Suprapubic skin (tissue), 3 donors: ENCODE results near the gene KRTAP4-11.

Source experiments
- EP300 ChIP-seq: sonication (generic); formaldehyde crosslinking; IDR thresholded peaks from one replicate; pipeline ENCODE4 v1.6.1; 2017; ENCODE audit warnings: antibody characterized with exemption
- POLR2A ChIP-seq, 2 donors: fragments of 450-650 bp; IDR thresholded peaks; one replicate each; pipeline ENCODE4 v1.6.1; 2017; ENCODE audit warnings: antibody characterized with exemption in 2 of 2, mild to moderate bottlenecking in 2 of 2, moderate library complexity in 2 of 2
- TF ChIP-seq, protein P1 (sequence below), 2 donors: fragments of 200-600 bp in 1 of 2; fragments of 450-650 bp in 1 of 2; sonication (generic) in 1 of 2; IDR thresholded peaks; one replicate each; pipeline ENCODE4 v1.5.1; 2016 to 2019; ENCODE audit warnings: antibody characterized with exemption in 2 of 2, mild to moderate bottlenecking in 1 of 2, moderate library complexity in 1 of 2

DNA sequence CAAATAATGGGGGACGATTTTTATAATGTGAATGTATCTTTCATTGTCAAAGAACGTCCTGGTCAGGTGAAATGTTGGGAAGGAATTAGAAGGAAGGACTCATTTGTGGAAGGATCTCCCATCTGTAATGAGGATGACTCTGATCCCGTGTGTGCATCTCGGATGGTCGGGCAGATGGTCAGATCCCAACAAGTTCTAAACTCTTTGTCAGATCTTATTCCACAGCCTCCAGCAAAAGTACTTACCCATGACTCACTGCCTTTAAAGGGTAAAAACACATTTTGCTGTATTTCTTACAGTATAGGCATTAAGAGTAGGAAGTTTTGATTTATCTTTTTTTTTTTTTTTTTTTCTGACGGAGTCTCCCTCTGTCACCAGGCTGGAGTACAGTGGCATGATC is 19.7 kb downstream of the KRTAP4-11 start:
- TF ChIP-seq, protein P1, sequence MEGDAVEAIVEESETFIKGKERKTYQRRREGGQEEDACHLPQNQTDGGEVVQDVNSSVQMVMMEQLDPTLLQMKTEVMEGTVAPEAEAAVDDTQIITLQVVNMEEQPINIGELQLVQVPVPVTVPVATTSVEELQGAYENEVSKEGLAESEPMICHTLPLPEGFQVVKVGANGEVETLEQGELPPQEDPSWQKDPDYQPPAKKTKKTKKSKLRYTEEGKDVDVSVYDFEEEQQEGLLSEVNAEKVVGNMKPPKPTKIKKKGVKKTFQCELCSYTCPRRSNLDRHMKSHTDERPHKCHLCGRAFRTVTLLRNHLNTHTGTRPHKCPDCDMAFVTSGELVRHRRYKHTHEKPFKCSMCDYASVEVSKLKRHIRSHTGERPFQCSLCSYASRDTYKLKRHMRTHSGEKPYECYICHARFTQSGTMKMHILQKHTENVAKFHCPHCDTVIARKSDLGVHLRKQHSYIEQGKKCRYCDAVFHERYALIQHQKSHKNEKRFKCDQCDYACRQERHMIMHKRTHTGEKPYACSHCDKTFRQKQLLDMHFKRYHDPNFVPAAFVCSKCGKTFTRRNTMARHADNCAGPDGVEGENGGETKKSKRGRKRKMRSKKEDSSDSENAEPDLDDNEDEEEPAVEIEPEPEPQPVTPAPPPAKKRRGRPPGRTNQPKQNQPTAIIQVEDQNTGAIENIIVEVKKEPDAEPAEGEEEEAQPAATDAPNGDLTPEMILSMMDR (IDR thresholded peaks at IDR 0.05) = no peak
- no peak for TF ChIP-seq POLR2A (IDR thresholded peaks at IDR 0.05)
- TF ChIP-seq EP300 = no peak
